Transverse colon (tissue), 4 donors: ENCODE results near the gene SLC15A4. TPM values are rescaled to one million over a fixed set of nuclear protein-coding genes. Genes with fewer than 3 reads are reported as not detected.

ENCODE experiments used
- DNase-seq: peaks from one replicate; pipeline ENCODE4 v3.0.0-alpha.2; 2019
- H3K27ac ChIP-seq, 4 donors: fragments of 200-600 bp; sonication (generic); 2 replicates each; pipeline ENCODE4 v1.5.1; 2016 to 2018; ENCODE audit warnings: inconsistent platforms in 4 of 4
- H3K27me3 ChIP-seq: fragments of 200-600 bp; sonication (generic); 2 replicates; pipeline ENCODE4 v1.5.1; 2017; ENCODE audit warnings: inconsistent platforms
- H3K36me3 ChIP-seq, 4 donors: fragments of 200-600 bp; sonication (generic); 2 replicates each; pipeline ENCODE4 v1.5.1; 2017 to 2019; ENCODE audit warnings: inconsistent platforms in 4 of 4
- H3K4me1 ChIP-seq, 4 donors: fragments of 200-600 bp; sonication (generic); 2 replicates each; pipeline ENCODE4 v1.5.1; 2017 to 2020; ENCODE audit warnings: inconsistent platforms in 4 of 4
- H3K4me3 ChIP-seq, 4 donors: fragments of 200-600 bp; sonication (generic); 1 replicate in 1 of 4; 2 replicates in 3 of 4; pipeline versions ENCODE4 v1.5.1 to v1.6.1; 2017 to 2019; ENCODE audit warnings: inconsistent platforms in 4 of 4
- H3K9me3 ChIP-seq, 2 donors: fragments of 200-600 bp; sonication (generic); 2 replicates each; pipeline ENCODE4 v1.5.1; 2017 to 2019; ENCODE audit warnings: inconsistent platforms in 2 of 2
- EP300 ChIP-seq: sonication (generic); formaldehyde crosslinking; IDR thresholded peaks from one replicate; pipeline ENCODE4 v1.6.1; 2017; ENCODE audit warnings: antibody characterized with exemption, low read depth
- POLR2A ChIP-seq: fragments of 450-650 bp; IDR thresholded peaks from one replicate; pipeline ENCODE4 v1.6.1; 2016; ENCODE audit warnings: antibody characterized with exemption, mild to moderate bottlenecking, moderate library complexity
- POLR2AphosphoS5 ChIP-seq, 3 donors: sonication (generic); formaldehyde crosslinking; IDR thresholded peaks; one replicate each; pipeline ENCODE4 v1.6.1; 2016; ENCODE audit warnings: antibody characterized with exemption in 3 of 3
- WGBS, 2 donors: methylation state at CpG; one replicate each; pipeline ENCODE4 v1.1.5; 2018; ENCODE audit warnings: low coverage in 1 of 2; 5-methylcytosine and 5-hydroxymethylcytosine counted together
- in situ Hi-C, 4 donors: fragments of 200-750 bp; cut with MboI; loops; one replicate each; pipeline versions ENCODE4 v1.15.0 to v1.15.1; 2017; ENCODE audit warnings: low sequenced_read_pairs in 3 of 4, low pct_ligation_motif_present in 1 of 4, low pct_unique_long_range_greater_than_20kb in 1 of 4
- intact Hi-C: fragments of 100-400 bp; cut with DNase I; formaldehyde crosslinking; loops from one replicate; pipeline ENCODE4 v1.15.1; 2023; ENCODE audit warnings: low total_unique reads
- total RNA-seq, 4 donors: library from RNA; depleted of rRNA; stranded (reverse); fragments of >200 nt; gene quantifications; one replicate each; pipeline ENCODE4 v1.1.0, GENCODE V29; 2016
- TF ChIP-seq, protein P1 (sequence below), 5 experiments: fragments of 200-600 bp in 3 of 5; fragments of 450-650 bp in 2 of 5; sonication (generic) in 3 of 5; IDR thresholded peaks; 1 replicate in 2 of 5; 2 replicates in 3 of 5; pipeline ENCODE4 v1.5.1; 2016 to 2017; ENCODE audit warnings: antibody characterized with exemption in 5 of 5, inconsistent platforms in 3 of 5, mild to moderate bottlenecking in 2 of 5, moderate library complexity in 1 of 5

Gene SLC15A4
- total RNA-seq, 4 donors from 2014 or later, result 13.1 to 41.2 (median 32.7) TPM

DNA sequence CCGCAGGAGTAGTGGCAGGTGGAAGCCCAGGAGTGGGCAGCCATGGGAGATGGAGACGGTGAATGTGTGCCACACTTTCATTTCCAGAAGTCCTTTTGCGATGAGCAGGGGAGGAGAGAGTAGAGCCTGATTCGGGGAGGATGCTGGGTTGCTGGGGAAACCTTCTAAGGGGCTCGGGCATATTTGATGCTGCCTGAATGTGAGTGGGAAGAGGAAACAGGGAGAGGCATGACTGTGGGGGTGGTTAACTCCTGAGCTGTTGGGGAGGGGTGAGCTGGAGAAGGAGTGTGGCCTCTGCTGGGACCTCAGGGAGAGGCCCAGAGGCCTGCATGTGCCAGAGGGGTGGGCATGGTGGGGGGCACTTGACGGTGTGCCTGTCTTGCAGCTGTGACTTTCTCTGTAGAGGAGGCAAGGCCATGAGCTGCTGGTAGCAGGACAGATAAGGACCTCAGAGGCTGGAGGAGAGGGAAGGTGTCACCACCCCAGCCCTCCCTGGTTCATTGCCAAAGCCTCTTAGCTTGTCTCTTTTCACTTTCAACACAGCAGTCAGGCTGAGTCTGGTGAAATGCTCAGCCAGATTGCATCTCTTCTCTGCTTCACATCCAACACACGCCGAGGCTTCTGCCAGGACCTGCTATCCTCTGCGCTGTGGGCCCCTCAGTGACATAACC lies 40.9 kb upstream of the SLC15A4 start:
- DNase-seq, result no peak
- intact Hi-C loops (no loop called here), in situ Hi-C loops (no loop called here)
- no peaks in the 10 kb centered on the region for H3K9me3 ChIP-seq
- WGBS, 2 donors, result 83 to 89% methylated on average over 5 to 9 of the region's 9 CpGs
- H3K36me3 ChIP-seq, result no peaks in the 10 kb centered on the region
- no peaks in the 10 kb centered on the region for H3K27me3 ChIP-seq
- no peaks in the 10 kb centered on the region for H3K4me1 ChIP-seq
- H3K27ac ChIP-seq, result no peak overlapping the region
- no peak overlapping the region for H3K4me3 ChIP-seq
- TF ChIP-seq POLR2AphosphoS5 (IDR thresholded peaks at IDR 0.05) (no peak), POLR2A (no peak), EP300 (no peak)
- TF ChIP-seq, protein P1, sequence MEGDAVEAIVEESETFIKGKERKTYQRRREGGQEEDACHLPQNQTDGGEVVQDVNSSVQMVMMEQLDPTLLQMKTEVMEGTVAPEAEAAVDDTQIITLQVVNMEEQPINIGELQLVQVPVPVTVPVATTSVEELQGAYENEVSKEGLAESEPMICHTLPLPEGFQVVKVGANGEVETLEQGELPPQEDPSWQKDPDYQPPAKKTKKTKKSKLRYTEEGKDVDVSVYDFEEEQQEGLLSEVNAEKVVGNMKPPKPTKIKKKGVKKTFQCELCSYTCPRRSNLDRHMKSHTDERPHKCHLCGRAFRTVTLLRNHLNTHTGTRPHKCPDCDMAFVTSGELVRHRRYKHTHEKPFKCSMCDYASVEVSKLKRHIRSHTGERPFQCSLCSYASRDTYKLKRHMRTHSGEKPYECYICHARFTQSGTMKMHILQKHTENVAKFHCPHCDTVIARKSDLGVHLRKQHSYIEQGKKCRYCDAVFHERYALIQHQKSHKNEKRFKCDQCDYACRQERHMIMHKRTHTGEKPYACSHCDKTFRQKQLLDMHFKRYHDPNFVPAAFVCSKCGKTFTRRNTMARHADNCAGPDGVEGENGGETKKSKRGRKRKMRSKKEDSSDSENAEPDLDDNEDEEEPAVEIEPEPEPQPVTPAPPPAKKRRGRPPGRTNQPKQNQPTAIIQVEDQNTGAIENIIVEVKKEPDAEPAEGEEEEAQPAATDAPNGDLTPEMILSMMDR (IDR thresholded peaks at IDR 0.05), result no peak

DNA sequence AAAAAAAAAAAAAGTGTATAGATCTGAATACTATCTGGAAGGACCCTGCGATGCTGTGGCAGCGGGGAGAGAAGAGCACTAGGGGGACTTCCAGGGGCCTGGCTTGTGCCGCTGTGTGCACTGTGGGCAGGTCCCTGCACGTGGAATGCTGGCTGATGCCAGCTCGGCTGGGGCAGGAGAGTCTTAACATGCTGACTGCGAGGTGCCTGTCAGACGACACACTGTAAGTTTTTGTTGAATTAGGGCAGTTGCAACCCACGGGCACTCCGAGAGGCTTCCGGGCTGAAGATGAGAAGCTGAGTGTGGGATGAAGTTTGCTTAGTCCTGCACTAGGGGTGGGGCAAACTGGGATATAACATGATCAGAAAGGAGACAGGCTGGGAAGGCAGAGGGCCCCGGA lies 40.2 kb upstream of the SLC15A4 start:
- in situ Hi-C loops (no loop called here), intact Hi-C loops (no loop called here)
- Histone ChIP-seq H3K27ac (no peak overlapping the region), H3K4me3 (no peak overlapping the region), H3K36me3 (no peaks in the 10 kb centered on the region), H3K4me1 (no peaks in the 10 kb centered on the region), H3K9me3 (no peaks in the 10 kb centered on the region), H3K27me3 (no peaks in the 10 kb centered on the region)
- 72 to 96% methylated on average over 4 to 11 of the region's 11 CpGs for WGBS, 2 donors
- DNase-seq, result no peak
- TF ChIP-seq, protein P1 (IDR thresholded peaks at IDR 0.05), result no peak
- TF ChIP-seq POLR2A (no peak), POLR2AphosphoS5 (IDR thresholded peaks at IDR 0.05) (no peak), EP300 (no peak)

DNA sequence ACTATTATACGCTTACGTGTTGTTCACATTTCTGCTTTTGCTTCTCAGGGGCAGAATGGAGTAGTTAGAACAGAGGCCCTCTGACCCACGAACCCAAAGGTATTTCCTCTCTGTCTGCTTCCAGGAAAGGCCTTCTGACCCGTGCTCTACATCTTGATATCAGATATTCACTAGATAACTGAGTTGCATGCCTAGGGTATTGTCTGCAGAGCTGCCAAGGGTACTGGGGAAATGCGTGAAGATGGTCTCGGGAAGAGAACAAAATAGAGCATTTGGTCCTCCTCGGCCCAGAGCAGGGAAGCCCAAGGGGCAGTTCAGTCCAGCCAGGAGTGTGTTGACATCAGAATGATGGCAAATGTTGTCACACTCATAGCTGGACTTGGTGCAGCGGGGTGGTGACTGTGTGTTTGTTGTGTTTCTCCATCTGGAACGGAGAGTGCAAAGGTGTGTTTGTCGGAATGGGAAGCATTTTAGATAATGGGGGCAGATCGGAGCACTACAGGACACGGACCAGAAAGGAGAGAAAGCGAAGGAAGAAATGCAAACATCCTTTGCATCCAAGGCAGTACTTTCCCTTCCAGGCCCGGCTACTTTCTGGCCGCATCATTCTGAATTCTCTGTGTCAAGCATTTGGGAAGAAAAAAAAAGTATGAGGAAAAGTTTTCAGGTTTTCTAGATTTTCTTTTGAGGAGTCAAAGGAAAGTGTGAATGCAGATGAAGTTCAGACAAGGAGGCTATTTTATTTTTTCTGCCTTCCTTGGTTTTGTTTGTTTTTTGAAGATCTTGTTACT lies 37.7 kb upstream of the SLC15A4 start:
- no peaks in the 10 kb centered on the region for H3K27me3 ChIP-seq
- in situ Hi-C loops, result no loop called here
- 63 to 77% methylated on average over 10 to 15 of the region's 15 CpGs for WGBS, 2 donors
- no peak for DNase-seq
- H3K4me3 ChIP-seq, result no peak overlapping the region
- H3K36me3 ChIP-seq, result no peaks in the 10 kb centered on the region
- H3K4me1 ChIP-seq, result no peaks in the 10 kb centered on the region
- no peaks in the 10 kb centered on the region for H3K9me3 ChIP-seq
- H3K27ac ChIP-seq, result no peak overlapping the region
- intact Hi-C loops, result no loop called here
- TF ChIP-seq POLR2AphosphoS5 (IDR thresholded peaks at IDR 0.05) (no peak), EP300 (no peak), POLR2A (no peak)
- TF ChIP-seq, protein P1 (IDR thresholded peaks at IDR 0.05), result no peak

DNA sequence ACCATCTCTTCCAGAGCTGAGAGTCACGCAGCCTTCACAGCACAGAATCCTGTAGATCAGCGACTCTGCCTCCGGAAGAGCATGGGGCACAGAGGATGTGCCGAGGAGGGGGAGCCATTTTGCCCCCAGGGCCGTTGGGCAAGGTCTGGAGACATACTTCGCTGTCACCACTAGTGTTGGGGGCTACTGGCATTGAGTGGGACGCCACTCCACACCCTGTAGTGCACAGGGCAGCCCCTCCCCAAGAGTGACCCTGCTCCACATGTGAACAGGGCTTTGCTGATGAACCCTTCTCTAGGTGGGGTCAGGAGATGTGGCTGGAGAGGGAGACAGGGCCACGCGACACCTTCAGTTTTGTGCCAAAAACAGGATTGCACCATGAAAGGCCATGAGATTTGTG lies 35.6 kb upstream of the SLC15A4 start:
- Histone ChIP-seq H3K9me3 (no peaks in the 10 kb centered on the region), H3K4me1 (no peaks in the 10 kb centered on the region), H3K4me3 (no peak overlapping the region), H3K27me3 (peaks cover 11% of the 10 kb centered on the region), H3K36me3 (no peaks in the 10 kb centered on the region), H3K27ac (no peak overlapping the region)
- intact Hi-C loops (no loop called here), in situ Hi-C loops (no loop called here)
- no peak for DNase-seq
- 74 to 94% methylated on average over 2 to 9 of the region's 9 CpGs for WGBS, 2 donors
- TF ChIP-seq EP300 (no peak), POLR2A (no peak), POLR2AphosphoS5 (IDR thresholded peaks at IDR 0.05) (no peak)
- TF ChIP-seq, protein P1 (IDR thresholded peaks at IDR 0.05), result no peak
